ENCODE data around the gene ATF7IP2. TPM values are rescaled to one million over a fixed set of nuclear protein-coding genes. Genes with fewer than 3 reads are reported as not detected.

Gene ATF7IP2
- total RNA-seq, 1 donor from 2014 or later = 8.9 TPM

GRCh38 chr16:10386517-10387100 is 748 bp downstream of the ATF7IP2 start:
- no peak for DNase-seq (ENCODE audit: low read depth)
- H3K4me3 ChIP-seq (ENCODE audit: low read depth, low read length) = peak overlapping the region; percentile 82
- TF ChIP-seq, protein P1, sequence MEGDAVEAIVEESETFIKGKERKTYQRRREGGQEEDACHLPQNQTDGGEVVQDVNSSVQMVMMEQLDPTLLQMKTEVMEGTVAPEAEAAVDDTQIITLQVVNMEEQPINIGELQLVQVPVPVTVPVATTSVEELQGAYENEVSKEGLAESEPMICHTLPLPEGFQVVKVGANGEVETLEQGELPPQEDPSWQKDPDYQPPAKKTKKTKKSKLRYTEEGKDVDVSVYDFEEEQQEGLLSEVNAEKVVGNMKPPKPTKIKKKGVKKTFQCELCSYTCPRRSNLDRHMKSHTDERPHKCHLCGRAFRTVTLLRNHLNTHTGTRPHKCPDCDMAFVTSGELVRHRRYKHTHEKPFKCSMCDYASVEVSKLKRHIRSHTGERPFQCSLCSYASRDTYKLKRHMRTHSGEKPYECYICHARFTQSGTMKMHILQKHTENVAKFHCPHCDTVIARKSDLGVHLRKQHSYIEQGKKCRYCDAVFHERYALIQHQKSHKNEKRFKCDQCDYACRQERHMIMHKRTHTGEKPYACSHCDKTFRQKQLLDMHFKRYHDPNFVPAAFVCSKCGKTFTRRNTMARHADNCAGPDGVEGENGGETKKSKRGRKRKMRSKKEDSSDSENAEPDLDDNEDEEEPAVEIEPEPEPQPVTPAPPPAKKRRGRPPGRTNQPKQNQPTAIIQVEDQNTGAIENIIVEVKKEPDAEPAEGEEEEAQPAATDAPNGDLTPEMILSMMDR (conservative IDR thresholded peaks at IDR 0.05; ENCODE audit: low read depth, low read length) = no peak

- DNase-seq (ENCODE audit: low read depth) = no peak
- TF ChIP-seq, protein P1 (conservative IDR thresholded peaks at IDR 0.05; ENCODE audit: low read depth, low read length) = no peak
- peak overlapping the region; percentile 82 for H3K4me3 ChIP-seq (ENCODE audit: low read depth, low read length)
Measured at GRCh38 chr16:10387188-10387617, 1.3 kb downstream of the ATF7IP2 start.

DNA sequence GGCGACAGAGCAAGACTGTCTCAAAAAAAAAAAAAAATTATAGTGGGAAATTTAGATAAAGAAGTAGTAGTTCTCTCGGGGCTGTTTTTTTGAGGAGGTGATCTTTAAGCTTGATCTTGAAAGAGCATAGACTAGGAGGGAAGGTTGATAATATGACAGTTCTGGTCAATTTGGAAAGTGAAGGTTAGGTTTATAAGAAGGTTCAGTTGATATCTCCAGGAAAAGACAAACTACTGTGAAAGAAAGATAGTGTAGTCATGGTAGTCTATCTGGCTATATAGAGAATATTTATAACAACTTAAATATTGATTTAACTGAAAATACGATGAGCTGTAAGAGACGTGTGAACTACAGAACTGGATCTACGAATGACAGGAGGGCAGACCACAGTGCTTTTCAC is 3.1 kb downstream of the ATF7IP2 start:
- DNase-seq (ENCODE audit: low read depth) = no peak
- TF ChIP-seq, protein P1 (conservative IDR thresholded peaks at IDR 0.05; ENCODE audit: low read depth, low read length) = no peak
- no peak overlapping the region for H3K4me3 ChIP-seq (ENCODE audit: low read depth, low read length)

DNA sequence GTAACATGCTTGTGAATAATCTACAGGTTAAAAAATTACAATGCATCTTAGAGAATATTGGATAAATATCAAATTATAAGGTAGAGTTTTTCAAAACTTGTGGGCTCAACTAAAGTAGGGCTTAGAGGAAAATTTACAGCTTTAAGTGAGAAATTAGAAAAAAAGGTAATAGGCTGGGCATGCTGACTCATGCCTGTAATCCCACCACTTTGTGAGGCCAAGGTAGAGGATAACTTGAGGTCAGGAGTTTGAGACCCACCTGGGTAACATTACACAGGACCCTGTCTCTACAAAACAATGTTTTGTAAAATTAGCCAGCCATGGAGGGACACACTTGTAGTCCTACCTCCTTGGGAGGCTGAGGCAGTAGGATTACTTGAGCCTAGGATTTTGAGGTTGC is 4.5 kb downstream of the ATF7IP2 start:
- TF ChIP-seq, protein P1 (conservative IDR thresholded peaks at IDR 0.05; ENCODE audit: low read depth, low read length) = no peak

GRCh38 chr16:10390867-10391266 is 5.0 kb downstream of the ATF7IP2 start:
- TF ChIP-seq, protein P1 (conservative IDR thresholded peaks at IDR 0.05; ENCODE audit: low read depth, low read length) = no peak
- DNase-seq (ENCODE audit: low read depth) = no peak

More for the DNA sequence above, 4.5 kb downstream of the ATF7IP2 start:
- no peak overlapping the region for H3K4me3 ChIP-seq (ENCODE audit: low read depth, low read length)
- DNase-seq (ENCODE audit: low read depth) = no peak

DNA sequence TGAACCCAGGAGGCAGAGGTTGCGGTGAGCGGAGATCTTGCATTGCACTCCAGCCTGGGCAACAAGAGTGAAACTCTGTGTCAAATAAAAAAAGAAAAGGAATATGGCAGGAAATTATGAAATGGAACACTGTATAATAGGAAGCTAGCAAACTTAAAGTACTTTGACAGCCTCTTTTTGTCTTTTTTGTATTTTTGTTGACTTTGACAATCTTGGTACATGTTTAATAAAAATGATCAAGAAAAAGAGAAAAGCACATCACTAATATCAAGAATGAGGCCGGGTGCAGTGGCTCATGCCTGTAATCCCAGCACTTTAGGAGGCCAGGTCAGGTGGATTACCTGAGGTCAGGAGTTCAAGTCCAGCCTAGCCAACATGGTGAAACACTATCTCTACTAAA is 5.5 kb downstream of the ATF7IP2 start:
- TF ChIP-seq, protein P1 (conservative IDR thresholded peaks at IDR 0.05; ENCODE audit: low read depth, low read length) = no peak
- H3K4me3 ChIP-seq (ENCODE audit: low read depth, low read length) = no peak overlapping the region
- no peak for DNase-seq (ENCODE audit: low read depth)

More at GRCh38 chr16:10390867-10391266, 5.0 kb downstream of the ATF7IP2 start:
- H3K4me3 ChIP-seq (ENCODE audit: low read depth, low read length) = no peak overlapping the region

DNA sequence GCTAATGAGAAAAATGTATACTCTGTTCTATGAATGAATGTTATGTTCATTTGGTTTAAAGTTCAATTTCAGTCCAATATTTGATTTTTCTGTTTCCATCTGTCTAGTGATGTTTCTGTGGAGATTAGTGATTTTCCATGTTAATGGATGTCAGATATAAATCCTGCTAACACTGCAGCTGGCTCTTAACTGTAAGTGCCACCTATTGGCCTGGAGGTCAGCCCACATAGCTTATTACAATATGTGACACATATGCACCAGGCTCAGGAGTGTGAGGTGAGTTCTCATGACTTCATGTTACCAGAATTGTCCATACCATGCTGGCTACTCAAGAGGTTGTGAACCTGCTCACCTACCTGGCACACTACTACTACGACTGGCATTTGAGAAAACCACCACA is 17.1 kb downstream of the ATF7IP2 start:
- no peak overlapping the region for H3K4me3 ChIP-seq (ENCODE audit: low read depth, low read length)
- DNase-seq (ENCODE audit: low read depth) = no peak
- TF ChIP-seq, protein P1 (conservative IDR thresholded peaks at IDR 0.05; ENCODE audit: low read depth, low read length) = no peak
